H1 (cell line): ENCODE data around the gene PPP2R2D. TPM values are rescaled to one million over a fixed set of nuclear protein-coding genes. Genes with fewer than 3 reads are reported as not detected.

Experiments used
- ASH2L ChIP-seq: fragments of 200-600, 300-600 bp; sonication (generic); IDR thresholded peaks from one replicate; pipeline ENCODE4 v1.7.1; 2017; ENCODE audit warnings: low read length
- CBX8 ChIP-seq: fragments of 300-800, 300-1000 bp; sonication (generic); IDR thresholded peaks from 2 replicates; pipeline ENCODE4 v1.7.1; 2016; ENCODE audit warnings: low read depth, low read length, borderline replicate concordance
- RBBP5 ChIP-seq: IDR thresholded peaks from 2 replicates; pipeline ENCODE4 v1.7.1; 2012; ENCODE audit warnings: low read depth, mild to moderate bottlenecking, inconsistent platforms, low read length, moderate library complexity, borderline replicate concordance
- RFX5 ChIP-seq: IDR thresholded peaks from 2 replicates; pipeline ENCODE4 v1.6.1; 2011; ENCODE audit warnings: low read depth, low read length, improper control_type of control experiment, borderline replicate concordance
- TCF12 ChIP-seq: IDR thresholded peaks from 2 replicates; pipeline ENCODE4 v1.6.1; 2011; ENCODE audit warnings: low read depth, mild to moderate bottlenecking, low read length
- polyA plus RNA-seq, 7 experiments: library from polyadenylated mRNA; depleted of rRNA in 3 of 7; stranded (reverse) in 5 of 7; unstranded in 2 of 7; fragments of >200 nt in 5 of 7; fragments of 200-250 nt in 2 of 7; gene quantifications; 1 replicate in 5 of 7; 2 replicates in 1 of 7; 4 replicates in 1 of 7; pipeline versions ENCODE4 v1.2.1 to v1.2.3, GENCODE V29; 2011 to 2013; ENCODE audit warnings: missing spikeins in 2 of 7, mixed read lengths in 2 of 7
- total RNA-seq: library from RNA; stranded (reverse); fragmentation: NEBNext Ultra II Directional; extraction: Animal tissue kit (Norgen Biotek cat#: 25700); gene quantifications from 2 replicates; pipeline ENCODE4 v1.2.1, GENCODE V29; 2021
- TF ChIP-seq, protein P1 (sequence below): IDR thresholded peaks from 2 replicates; pipeline ENCODE4 v1.6.1; 2011; ENCODE audit warnings: low read depth, mild to moderate bottlenecking, low read length; ENCODE audit not compliant: insufficient read depth

PPP2R2D gene
- total and polyA plus RNA-seq, 2 of the 8 experiments (the other 6 are each of a cell fraction or from before 2014, with no cell fraction given), result 25.4 to 32.8 TPM

DNA sequence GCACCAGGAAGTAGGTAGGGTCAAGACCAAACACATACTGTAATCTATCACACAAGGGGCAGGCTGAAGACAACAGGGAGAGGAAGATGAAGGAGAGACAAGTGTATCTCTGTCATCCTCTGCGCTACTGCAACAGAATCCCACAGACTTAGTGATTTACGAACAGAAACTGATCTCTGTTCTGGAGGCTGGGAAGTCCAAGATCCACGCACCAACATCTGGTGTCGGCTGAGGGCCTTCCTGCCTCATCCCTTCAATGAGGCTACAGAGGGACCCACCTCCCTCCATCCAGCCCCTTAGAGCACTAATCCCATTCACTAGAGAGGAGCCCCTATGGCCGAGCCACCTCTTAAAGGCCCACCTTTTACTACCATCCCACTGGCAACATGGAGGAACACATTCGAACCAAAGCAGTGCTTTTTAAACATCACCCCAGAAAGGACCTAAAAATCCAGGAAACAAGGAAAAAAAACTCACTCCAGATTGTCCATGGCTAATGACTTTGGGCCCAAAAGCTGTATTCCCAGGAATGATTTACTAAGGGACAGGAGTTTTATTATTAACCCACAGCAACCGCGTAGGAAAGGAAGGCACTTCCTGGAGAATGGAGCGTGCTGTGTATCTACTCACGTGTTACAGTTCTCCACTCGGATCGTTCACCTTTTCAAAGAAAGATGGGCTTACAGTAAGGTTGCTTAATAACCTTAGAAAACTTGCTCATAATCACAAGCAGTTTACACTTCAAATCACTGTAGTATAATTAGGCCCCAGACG lies 76.7 kb downstream of the PPP2R2D start (continued):
- TF ChIP-seq CBX8, result no peak
- no peak for TF ChIP-seq RFX5
- TF ChIP-seq, protein P1, sequence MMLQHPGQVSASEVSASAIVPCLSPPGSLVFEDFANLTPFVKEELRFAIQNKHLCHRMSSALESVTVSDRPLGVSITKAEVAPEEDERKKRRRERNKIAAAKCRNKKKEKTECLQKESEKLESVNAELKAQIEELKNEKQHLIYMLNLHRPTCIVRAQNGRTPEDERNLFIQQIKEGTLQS, result no peak
- TF ChIP-seq TCF12, result no peak
- TF ChIP-seq ASH2L, result no peak
- no peak for TF ChIP-seq RBBP5
